ENCODE results near the gene IGF2BP1.
A peak's percentile ranks its signal among the peaks of the same experiment; 100 is the strongest.
"Not testable (repeated sequence)": the region's sequence is repeated elsewhere in the genome, so short reads cannot be mapped to it uniquely, and the experiment has no call there.

The IGF2BP1 gene

DNA sequence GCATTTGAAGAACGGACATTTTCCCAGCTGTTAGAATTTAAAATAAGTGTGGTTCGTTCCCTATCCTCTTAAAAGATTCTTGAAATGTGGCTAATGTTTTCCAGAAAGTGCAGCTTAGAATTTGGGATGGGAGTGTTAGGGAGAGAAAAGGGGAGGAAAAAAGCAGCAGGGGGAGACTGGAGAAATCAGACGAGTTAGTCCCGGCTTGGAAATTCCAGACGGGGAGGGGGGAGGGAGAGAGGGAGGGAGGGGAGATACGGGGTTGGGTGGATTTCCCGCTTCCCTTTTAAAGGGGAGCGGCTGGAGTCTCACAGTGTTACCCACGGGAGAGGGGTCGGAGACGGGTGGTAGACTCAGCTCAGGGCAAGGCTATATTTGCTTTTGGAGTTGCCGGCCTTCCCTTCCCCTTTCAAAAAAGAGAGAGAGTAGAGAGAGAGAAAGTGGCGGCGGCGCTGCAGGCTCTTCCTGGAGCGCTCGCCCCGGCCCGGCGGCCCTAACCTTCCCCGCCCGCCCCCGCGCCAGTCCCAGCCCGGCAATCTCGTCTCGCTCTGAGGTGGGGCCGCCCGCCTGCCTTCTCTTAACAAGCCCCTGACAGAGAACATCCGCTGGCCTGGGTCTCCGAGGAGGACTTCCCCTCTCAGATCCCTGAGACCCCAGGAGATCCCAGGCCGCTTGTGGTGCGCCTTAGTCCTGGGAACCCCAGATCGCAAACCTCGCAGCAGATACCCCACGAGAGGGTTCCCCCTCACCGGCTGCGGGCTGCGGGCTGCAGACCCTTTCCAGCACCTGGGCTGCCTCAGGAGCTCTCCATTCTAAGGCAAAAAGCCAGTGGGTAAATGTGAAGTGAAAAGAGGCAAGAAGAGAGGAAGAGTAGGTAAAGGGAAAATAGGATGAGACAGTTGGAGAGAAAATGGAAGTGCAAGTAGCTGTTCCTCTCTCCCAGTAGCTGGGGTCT is 6.6 kb downstream of the IGF2BP1 start:
- H3K27me3 ChIP-seq (ENCODE audit: insufficient read depth, poor library complexity, severe bottlenecking): no peaks in the 10 kb centered on the region
- DNase-seq (ENCODE audit: low read depth in 1 of 2, low spot score in 1 of 2): peak in 1 of 2 experiments; percentile 30
- H3K4me3 ChIP-seq (replicated peaks; ENCODE audit: insufficient read depth, low read length): peak overlapping the region; percentile 36
- TF ChIP-seq, protein P1, sequence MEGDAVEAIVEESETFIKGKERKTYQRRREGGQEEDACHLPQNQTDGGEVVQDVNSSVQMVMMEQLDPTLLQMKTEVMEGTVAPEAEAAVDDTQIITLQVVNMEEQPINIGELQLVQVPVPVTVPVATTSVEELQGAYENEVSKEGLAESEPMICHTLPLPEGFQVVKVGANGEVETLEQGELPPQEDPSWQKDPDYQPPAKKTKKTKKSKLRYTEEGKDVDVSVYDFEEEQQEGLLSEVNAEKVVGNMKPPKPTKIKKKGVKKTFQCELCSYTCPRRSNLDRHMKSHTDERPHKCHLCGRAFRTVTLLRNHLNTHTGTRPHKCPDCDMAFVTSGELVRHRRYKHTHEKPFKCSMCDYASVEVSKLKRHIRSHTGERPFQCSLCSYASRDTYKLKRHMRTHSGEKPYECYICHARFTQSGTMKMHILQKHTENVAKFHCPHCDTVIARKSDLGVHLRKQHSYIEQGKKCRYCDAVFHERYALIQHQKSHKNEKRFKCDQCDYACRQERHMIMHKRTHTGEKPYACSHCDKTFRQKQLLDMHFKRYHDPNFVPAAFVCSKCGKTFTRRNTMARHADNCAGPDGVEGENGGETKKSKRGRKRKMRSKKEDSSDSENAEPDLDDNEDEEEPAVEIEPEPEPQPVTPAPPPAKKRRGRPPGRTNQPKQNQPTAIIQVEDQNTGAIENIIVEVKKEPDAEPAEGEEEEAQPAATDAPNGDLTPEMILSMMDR (IDR thresholded peaks at IDR 0.05; ENCODE audit: insufficient read depth, low read length): no peak
- TF ChIP-seq, protein P2, sequence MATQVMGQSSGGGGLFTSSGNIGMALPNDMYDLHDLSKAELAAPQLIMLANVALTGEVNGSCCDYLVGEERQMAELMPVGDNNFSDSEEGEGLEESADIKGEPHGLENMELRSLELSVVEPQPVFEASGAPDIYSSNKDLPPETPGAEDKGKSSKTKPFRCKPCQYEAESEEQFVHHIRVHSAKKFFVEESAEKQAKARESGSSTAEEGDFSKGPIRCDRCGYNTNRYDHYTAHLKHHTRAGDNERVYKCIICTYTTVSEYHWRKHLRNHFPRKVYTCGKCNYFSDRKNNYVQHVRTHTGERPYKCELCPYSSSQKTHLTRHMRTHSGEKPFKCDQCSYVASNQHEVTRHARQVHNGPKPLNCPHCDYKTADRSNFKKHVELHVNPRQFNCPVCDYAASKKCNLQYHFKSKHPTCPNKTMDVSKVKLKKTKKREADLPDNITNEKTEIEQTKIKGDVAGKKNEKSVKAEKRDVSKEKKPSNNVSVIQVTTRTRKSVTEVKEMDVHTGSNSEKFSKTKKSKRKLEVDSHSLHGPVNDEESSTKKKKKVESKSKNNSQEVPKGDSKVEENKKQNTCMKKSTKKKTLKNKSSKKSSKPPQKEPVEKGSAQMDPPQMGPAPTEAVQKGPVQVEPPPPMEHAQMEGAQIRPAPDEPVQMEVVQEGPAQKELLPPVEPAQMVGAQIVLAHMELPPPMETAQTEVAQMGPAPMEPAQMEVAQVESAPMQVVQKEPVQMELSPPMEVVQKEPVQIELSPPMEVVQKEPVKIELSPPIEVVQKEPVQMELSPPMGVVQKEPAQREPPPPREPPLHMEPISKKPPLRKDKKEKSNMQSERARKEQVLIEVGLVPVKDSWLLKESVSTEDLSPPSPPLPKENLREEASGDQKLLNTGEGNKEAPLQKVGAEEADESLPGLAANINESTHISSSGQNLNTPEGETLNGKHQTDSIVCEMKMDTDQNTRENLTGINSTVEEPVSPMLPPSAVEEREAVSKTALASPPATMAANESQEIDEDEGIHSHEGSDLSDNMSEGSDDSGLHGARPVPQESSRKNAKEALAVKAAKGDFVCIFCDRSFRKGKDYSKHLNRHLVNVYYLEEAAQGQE (IDR thresholded peaks at IDR 0.05; ENCODE audit: insufficient replicate concordance, low read depth): no peak
- TF ChIP-seq GABPA (IDR thresholded peaks at IDR 0.05; ENCODE audit: low read depth) (no peak), SPI1 (IDR thresholded peaks at IDR 0.05; ENCODE audit: borderline replicate concordance, low read depth) (no peak; the same call in 1 of the 2 replicates), POLR2AphosphoS5 (IDR thresholded peaks at IDR 0.05; ENCODE audit: low read depth) (no peak)
- H3K27ac ChIP-seq (replicated peaks): peak overlapping the region; percentile 15

DNA sequence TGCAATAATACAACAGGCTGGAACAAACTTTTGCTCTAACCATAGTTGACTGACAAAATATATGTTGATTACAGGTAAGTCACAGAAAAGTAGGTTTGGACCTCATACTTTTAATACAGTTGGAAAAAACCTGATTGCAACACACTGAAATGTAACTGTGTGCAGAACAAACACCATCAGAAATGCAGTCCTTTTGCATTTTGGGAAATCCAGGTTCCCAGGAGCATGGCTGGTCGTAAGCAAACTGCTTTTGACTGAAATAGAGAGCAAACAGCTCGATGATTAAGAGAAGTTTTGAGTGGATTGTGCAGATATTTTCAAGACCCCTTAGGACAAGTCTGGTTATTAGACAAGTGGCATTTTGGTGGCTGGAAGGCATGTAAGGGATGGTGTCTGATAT is 8.0 kb downstream of the IGF2BP1 start:
- Histone ChIP-seq H3K27ac (replicated peaks) (no peak overlapping the region), H3K27me3 (ENCODE audit: insufficient read depth, poor library complexity, severe bottlenecking) (no peaks in the 10 kb centered on the region)
- TF ChIP-seq, protein P1 (IDR thresholded peaks at IDR 0.05; ENCODE audit: insufficient read depth, low read length): no peak
- TF ChIP-seq GABPA (IDR thresholded peaks at IDR 0.05; ENCODE audit: low read depth): no peak
- TF ChIP-seq, protein P2 (IDR thresholded peaks at IDR 0.05; ENCODE audit: insufficient replicate concordance, low read depth): no peak
- TF ChIP-seq SPI1 (IDR thresholded peaks at IDR 0.05; ENCODE audit: borderline replicate concordance, low read depth): no peak
- TF ChIP-seq POLR2AphosphoS5 (IDR thresholded peaks at IDR 0.05; ENCODE audit: low read depth): no peak

DNA sequence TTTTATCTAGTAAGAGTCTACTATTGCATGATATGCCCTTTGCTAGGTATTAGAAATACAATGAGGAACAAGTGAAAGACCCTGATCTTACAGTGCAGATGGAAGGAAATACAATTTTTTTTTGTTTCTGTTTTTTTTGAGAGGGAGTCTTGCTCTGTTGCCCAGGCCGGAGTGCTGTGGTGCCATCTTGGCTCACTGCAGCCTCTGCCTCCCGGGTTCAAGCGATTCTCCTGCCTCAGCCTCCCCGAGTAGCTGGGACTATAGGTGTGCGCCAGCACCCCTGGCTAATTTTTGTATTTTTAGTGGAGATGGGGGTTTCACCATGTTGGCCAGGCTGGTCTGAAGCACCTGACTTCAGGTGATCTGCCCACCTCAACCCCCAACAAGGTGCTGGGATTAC is 11.7 kb downstream of the IGF2BP1 start:
- not testable (repeated sequence) for DNase-seq (ENCODE audit: low read depth in 1 of 2, low spot score in 1 of 2); H3K4me3 ChIP-seq (replicated peaks; ENCODE audit: insufficient read depth, low read length); H3K27ac ChIP-seq (replicated peaks); H3K27me3 ChIP-seq (ENCODE audit: insufficient read depth, poor library complexity, severe bottlenecking)

More for the DNA sequence above, 8.0 kb downstream of the IGF2BP1 start:
- no peak for DNase-seq (ENCODE audit: low read depth in 1 of 2, low spot score in 1 of 2)
- H3K4me3 ChIP-seq (replicated peaks; ENCODE audit: insufficient read depth, low read length): no peak overlapping the region

DNA sequence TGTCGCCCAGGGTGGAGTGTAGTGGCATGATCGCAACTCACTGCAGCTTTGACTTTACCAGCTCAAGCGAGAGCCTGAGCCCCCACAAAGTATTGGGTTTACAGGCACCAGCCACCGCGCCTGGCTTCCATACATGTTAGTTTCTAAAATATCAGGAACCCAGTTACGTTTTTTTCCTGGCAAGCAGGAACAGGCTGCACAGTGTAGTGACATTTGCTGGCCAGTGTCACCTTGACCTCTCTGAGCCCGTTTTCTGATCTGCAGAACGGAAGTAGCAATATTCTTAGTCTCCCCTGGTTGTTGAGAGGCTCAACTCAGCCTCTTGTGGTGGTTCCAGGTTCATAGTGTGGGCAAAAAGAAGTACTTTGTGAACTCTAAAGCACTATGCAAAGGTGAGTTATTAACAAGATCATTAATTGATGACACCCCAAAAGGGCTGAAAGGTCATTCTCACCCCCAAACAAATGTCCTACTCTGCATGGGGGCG is 15.6 kb downstream of the IGF2BP1 start:
- DNase-seq (ENCODE audit: low read depth in 1 of 2, low spot score in 1 of 2): no peak
- TF ChIP-seq, protein P2 (IDR thresholded peaks at IDR 0.05; ENCODE audit: insufficient replicate concordance, low read depth): no peak
- TF ChIP-seq POLR2AphosphoS5 (IDR thresholded peaks at IDR 0.05; ENCODE audit: low read depth): no peak
- TF ChIP-seq, protein P1 (IDR thresholded peaks at IDR 0.05; ENCODE audit: insufficient read depth, low read length): no peak
- TF ChIP-seq SPI1 (IDR thresholded peaks at IDR 0.05; ENCODE audit: borderline replicate concordance, low read depth): no peak
- no peak for TF ChIP-seq GABPA (IDR thresholded peaks at IDR 0.05; ENCODE audit: low read depth)
- H3K27me3 ChIP-seq (ENCODE audit: insufficient read depth, poor library complexity, severe bottlenecking): no peaks in the 10 kb centered on the region
- H3K27ac ChIP-seq (replicated peaks): no peak overlapping the region
- H3K4me3 ChIP-seq (replicated peaks; ENCODE audit: insufficient read depth, low read length): no peak overlapping the region

All from HL-60 (cell line).